ENCODE measurements around the gene ANAPC2.

The ANAPC2 gene

GRCh38 chr9:137167747-137168572 lies 20.4 kb downstream of the ANAPC2 start:
- no peak for DNase-seq (ENCODE audit: low read depth)
- no peak for TF ChIP-seq CTCF (conservative IDR thresholded peaks at IDR 0.05; ENCODE audit: low read length)
- no peak overlapping the region for H3K4me3 ChIP-seq (ENCODE audit: low read length)

GRCh38 chr9:137167277-137167746 lies 21.0 kb downstream of the ANAPC2 start:
- DNase-seq (ENCODE audit: low read depth): no peak
- TF ChIP-seq CTCF (conservative IDR thresholded peaks at IDR 0.05; ENCODE audit: low read length): no peak
- H3K4me3 ChIP-seq (ENCODE audit: low read length): no peak overlapping the region

GRCh38 chr9:137166380-137167229 lies 21.8 kb downstream of the ANAPC2 start:
- DNase-seq (ENCODE audit: low read depth): no peak
- no peak for TF ChIP-seq CTCF (conservative IDR thresholded peaks at IDR 0.05; ENCODE audit: low read length)
- H3K4me3 ChIP-seq (ENCODE audit: low read length): no peak overlapping the region

DNA sequence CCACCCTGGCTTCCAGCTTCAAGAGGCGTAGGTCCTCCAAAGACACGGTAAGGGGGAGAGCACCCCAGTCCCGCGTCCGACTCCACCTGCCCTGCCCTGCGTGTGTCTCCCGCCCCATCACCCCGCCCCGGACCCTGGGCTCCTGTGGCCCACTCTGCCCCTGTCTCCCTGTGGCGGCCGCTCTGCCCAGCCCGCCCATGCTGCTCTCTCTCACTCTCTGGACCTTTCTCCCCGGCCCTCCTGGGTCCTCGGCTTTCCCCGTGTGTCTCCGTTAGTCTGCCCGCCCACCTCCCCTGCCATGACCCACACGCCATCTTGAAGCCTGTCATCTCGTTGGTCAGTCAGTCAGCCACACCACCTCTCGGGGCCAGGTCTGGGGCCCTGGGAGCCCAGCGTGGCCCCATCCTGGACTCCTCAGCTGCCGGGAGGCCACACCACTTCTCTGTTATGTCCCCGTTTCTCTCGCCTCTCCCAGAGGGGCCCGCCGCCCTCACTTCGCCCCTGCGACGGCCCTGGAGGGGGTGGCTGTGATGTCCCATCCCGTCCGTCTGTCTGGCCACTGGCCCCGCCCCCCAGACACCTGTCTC lies 23.0 kb downstream of the ANAPC2 start:
- DNase-seq (ENCODE audit: low read depth): no peak
- TF ChIP-seq CTCF (conservative IDR thresholded peaks at IDR 0.05; ENCODE audit: low read length): no peak
- H3K4me3 ChIP-seq (ENCODE audit: low read length): no peak overlapping the region

GRCh38 chr9:137164370-137165249 lies 23.8 kb downstream of the ANAPC2 start:
- no peak overlapping the region for H3K4me3 ChIP-seq (ENCODE audit: low read length)
- DNase-seq (ENCODE audit: low read depth): no peak
- no peak for TF ChIP-seq CTCF (conservative IDR thresholded peaks at IDR 0.05; ENCODE audit: low read length)

- TF ChIP-seq CTCF (conservative IDR thresholded peaks at IDR 0.05; ENCODE audit: low read length): no peak
- no peak for DNase-seq (ENCODE audit: low read depth)
- H3K4me3 ChIP-seq (ENCODE audit: low read length): no peak overlapping the region
These were observed 24.6 kb downstream of the ANAPC2 start for GRCh38 chr9:137163805-137164204.

Measured in AG10803 (cell line).